ENCODE data around the gene ETS1. TPM values are rescaled to one million over a fixed set of nuclear protein-coding genes. Genes with fewer than 3 reads are reported as not detected.
A peak's percentile ranks its signal among the peaks of the same experiment; 100 is the strongest.

ETS1 gene
- total RNA-seq, 3 donors from 2014 or later (not counting 1 experiment from before 2014, with no cell fraction given) = 532 to 684 (median 589) TPM

DNA sequence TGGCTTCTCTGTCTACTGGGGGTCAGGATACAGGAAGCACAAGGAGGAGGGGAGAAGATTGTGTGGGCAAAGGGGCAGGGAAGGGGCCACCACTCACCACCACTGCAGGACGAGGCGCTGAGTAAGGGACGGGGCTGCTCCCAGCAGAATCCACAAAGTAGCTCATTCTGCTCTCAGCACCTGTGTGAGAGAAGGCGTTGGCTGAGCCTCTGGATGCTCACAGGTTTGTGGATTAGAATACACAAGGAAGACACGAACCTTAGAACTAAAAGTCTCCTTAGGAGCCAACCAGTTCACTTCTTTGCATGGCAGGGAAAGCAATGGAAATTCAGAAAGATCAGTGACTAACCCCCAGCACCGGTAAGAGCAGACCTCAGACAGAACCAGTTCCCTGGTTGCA lies 14.4 kb downstream of the ETS1 start:
- ATAC-seq (no peak), DNase-seq (no peak)
- Histone ChIP-seq H3K36me3 (ENCODE audit: control insufficient read depth, insufficient read depth, low read length) (no peaks in the 10 kb centered on the region), H3K4me3 (ENCODE audit: low read length) (no peak overlapping the region), H3K27ac (ENCODE audit: low read length) (no peak overlapping the region), H3K27me3 (ENCODE audit: control insufficient read depth, insufficient read depth, low read length) (no peaks in the 10 kb centered on the region), H3K4me1 (ENCODE audit: control insufficient read depth, insufficient read depth, low read length) (peaks cover 3% of the 10 kb centered on the region), H3K9me3 (ENCODE audit: control insufficient read depth, insufficient read depth, low read length) (peaks cover 4% of the 10 kb centered on the region)
- 91% methylated on average over 6 of the region's 6 CpGs for WGBS (ENCODE audit: insufficient coverage)
- H3K4me3 Mint-ChIP-seq = no peak overlapping the region
- peaks cover 18% of the 10 kb centered on the region for H3K36me3 Mint-ChIP-seq
- no peaks in the 10 kb centered on the region for H3K9me3 Mint-ChIP-seq
- intact Hi-C loops (cut with micrococcal nuclease) = no loop called here
- TF ChIP-seq, protein P1, sequence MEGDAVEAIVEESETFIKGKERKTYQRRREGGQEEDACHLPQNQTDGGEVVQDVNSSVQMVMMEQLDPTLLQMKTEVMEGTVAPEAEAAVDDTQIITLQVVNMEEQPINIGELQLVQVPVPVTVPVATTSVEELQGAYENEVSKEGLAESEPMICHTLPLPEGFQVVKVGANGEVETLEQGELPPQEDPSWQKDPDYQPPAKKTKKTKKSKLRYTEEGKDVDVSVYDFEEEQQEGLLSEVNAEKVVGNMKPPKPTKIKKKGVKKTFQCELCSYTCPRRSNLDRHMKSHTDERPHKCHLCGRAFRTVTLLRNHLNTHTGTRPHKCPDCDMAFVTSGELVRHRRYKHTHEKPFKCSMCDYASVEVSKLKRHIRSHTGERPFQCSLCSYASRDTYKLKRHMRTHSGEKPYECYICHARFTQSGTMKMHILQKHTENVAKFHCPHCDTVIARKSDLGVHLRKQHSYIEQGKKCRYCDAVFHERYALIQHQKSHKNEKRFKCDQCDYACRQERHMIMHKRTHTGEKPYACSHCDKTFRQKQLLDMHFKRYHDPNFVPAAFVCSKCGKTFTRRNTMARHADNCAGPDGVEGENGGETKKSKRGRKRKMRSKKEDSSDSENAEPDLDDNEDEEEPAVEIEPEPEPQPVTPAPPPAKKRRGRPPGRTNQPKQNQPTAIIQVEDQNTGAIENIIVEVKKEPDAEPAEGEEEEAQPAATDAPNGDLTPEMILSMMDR (IDR thresholded peaks at IDR 0.05) = no peak
- peaks cover 7 to 9% of the 10 kb centered on the region in 2 donors for H3K27me3 Mint-ChIP-seq (ENCODE audit: low read depth in 2 of 2)
- no peak overlapping the region for H3K27ac Mint-ChIP-seq
- H3K4me1 Mint-ChIP-seq = peaks cover 10 to 14% of the 10 kb centered on the region in 2 donors

DNA sequence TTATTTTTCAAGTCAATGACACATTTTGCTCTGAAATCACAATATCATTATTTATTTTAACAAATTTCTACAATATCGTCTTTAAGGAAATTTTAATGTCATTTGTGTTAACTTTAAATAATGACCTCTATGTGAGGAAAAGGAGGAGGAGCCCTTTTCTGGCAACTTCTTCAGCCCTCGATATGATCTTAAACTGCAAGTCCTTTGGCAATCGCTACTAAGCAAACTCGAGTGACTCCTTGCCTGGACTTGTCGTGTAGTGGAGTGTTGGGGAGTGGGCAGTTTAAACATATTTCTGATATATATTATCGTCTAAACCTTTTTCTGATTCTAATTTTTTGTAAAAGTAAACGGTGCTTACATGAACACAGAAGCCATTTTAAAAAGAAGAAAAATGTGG lies 16.7 kb downstream of the ETS1 start:
- Histone ChIP-seq H3K36me3 (ENCODE audit: control insufficient read depth, insufficient read depth, low read length) (no peaks in the 10 kb centered on the region), H3K27me3 (ENCODE audit: control insufficient read depth, insufficient read depth, low read length) (no peaks in the 10 kb centered on the region), H3K4me3 (ENCODE audit: low read length) (no peak overlapping the region), H3K4me1 (ENCODE audit: control insufficient read depth, insufficient read depth, low read length) (peaks cover 3% of the 10 kb centered on the region), H3K27ac (ENCODE audit: low read length) (no peak overlapping the region), H3K9me3 (ENCODE audit: control insufficient read depth, insufficient read depth, low read length) (peaks cover 4% of the 10 kb centered on the region)
- H3K9me3 Mint-ChIP-seq = no peaks in the 10 kb centered on the region
- no peak for ATAC-seq
- H3K27me3 Mint-ChIP-seq (ENCODE audit: low read depth in 2 of 2) = peaks cover 0 to 5% of the 10 kb centered on the region in 2 donors
- peaks cover 18% of the 10 kb centered on the region for H3K36me3 Mint-ChIP-seq
- H3K4me3 Mint-ChIP-seq = no peak overlapping the region
- no peak for DNase-seq
- TF ChIP-seq, protein P1 (IDR thresholded peaks at IDR 0.05) = no peak
- 99% methylated on average over 6 of the region's 7 CpGs for WGBS (ENCODE audit: insufficient coverage)
- intact Hi-C loops (cut with micrococcal nuclease) = no loop called here
- H3K27ac Mint-ChIP-seq = no peak overlapping the region
- H3K4me1 Mint-ChIP-seq = peaks cover 10 to 13% of the 10 kb centered on the region in 2 donors

DNA sequence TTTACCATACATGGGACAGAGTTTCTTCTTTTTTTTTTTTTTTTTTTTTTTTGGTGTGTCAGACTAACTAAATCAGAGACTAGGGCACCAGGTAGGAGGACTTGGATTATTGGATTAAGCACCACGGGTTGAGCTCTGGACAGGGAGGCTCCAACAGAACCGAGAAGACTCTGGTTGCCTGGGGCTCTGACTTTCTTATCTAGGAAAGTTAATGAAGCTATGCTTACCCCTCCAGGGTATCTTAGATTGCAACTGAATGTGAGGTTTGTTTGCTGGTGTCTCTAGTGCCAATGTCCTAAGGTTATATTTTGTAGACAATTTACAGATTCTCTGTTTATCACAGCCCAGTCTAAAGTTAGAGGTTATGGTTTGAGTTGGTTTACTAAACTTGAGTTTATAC lies 18.1 kb downstream of the ETS1 start:
- H3K4me1 ChIP-seq (ENCODE audit: control insufficient read depth, insufficient read depth, low read length) = no peaks in the 10 kb centered on the region
- Mint-ChIP-seq H3K4me1 (no peaks in the 10 kb centered on the region), H3K36me3 (peaks cover 8% of the 10 kb centered on the region), H3K27ac (no peak overlapping the region), H3K9me3 (no peaks in the 10 kb centered on the region), H3K27me3 (ENCODE audit: low read depth in 2 of 2) (peaks cover 0 to 5% of the 10 kb centered on the region in 2 donors), H3K4me3 (no peak overlapping the region)
- ATAC-seq (no peak), DNase-seq (no peak)
- no peak overlapping the region for H3K27ac ChIP-seq (ENCODE audit: low read length)
- WGBS (ENCODE audit: insufficient coverage) = 86% methylated on average over 2 of the region's 2 CpGs
- no peak overlapping the region for H3K4me3 ChIP-seq (ENCODE audit: low read length)
- H3K9me3 ChIP-seq (ENCODE audit: control insufficient read depth, insufficient read depth, low read length) = peaks cover 1% of the 10 kb centered on the region
- H3K36me3 ChIP-seq (ENCODE audit: control insufficient read depth, insufficient read depth, low read length) = no peaks in the 10 kb centered on the region
- TF ChIP-seq, protein P1 (IDR thresholded peaks at IDR 0.05) = no peak
- intact Hi-C loops (cut with micrococcal nuclease) = no loop called here
- H3K27me3 ChIP-seq (ENCODE audit: control insufficient read depth, insufficient read depth, low read length) = no peaks in the 10 kb centered on the region

DNA sequence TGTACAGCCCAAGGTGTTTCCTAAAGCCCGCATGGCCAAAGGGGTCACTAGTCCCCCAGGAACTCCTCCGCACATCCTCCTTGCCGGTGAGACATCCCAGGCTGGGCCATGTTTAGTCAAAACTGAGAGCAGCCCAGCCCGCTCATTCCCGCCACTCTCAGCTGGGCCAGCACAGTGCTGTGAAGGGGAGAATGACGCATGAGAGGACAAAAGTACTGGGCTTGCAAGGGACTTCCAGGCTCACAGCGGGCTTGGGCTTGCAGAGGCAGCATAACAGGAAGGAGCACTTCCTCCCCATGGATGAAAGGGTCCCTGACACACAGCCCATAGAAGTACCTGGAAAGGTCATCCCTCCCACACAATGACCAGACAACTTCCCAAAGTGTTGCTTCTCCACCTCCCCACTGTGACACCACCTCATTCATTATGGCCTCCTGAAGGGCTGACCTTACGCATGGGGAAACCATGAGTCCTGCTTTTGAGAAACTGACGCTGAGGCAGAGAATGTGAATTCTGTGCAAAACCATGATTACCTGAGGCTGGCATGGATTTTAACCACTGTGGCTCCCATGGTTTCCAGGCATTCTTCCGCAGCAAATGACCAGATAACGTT lies 19.1 kb downstream of the ETS1 start:
- ATAC-seq = peak in 1 of 3 donors; percentile 48
- H3K4me1 Mint-ChIP-seq = no peaks in the 10 kb centered on the region
- DNase-seq = peak in 1 of 2 donors; percentile 26
- WGBS (ENCODE audit: insufficient coverage) = 88% methylated on average over 11 of the region's 11 CpGs
- peaks cover 0 to 3% of the 10 kb centered on the region in 2 donors for H3K27me3 Mint-ChIP-seq (ENCODE audit: low read depth in 2 of 2)
- no peak overlapping the region for H3K27ac ChIP-seq (ENCODE audit: low read length)
- intact Hi-C loops (cut with micrococcal nuclease) = no loop called here
- no peaks in the 10 kb centered on the region for H3K36me3 ChIP-seq (ENCODE audit: control insufficient read depth, insufficient read depth, low read length)
- no peak overlapping the region for H3K27ac Mint-ChIP-seq
- H3K4me1 ChIP-seq (ENCODE audit: control insufficient read depth, insufficient read depth, low read length) = no peaks in the 10 kb centered on the region
- H3K4me3 ChIP-seq (ENCODE audit: low read length) = no peak overlapping the region
- no peaks in the 10 kb centered on the region for H3K9me3 Mint-ChIP-seq
- H3K36me3 Mint-ChIP-seq = peaks cover 3% of the 10 kb centered on the region
- TF ChIP-seq, protein P1 (IDR thresholded peaks at IDR 0.05) = no peak
- H3K9me3 ChIP-seq (ENCODE audit: control insufficient read depth, insufficient read depth, low read length) = no peaks in the 10 kb centered on the region
- no peaks in the 10 kb centered on the region for H3K27me3 ChIP-seq (ENCODE audit: control insufficient read depth, insufficient read depth, low read length)
- H3K4me3 Mint-ChIP-seq = no peak overlapping the region
